DMS53 (cell line): ENCODE measurements around the gene C3orf18.

Experiments used
- DNase-seq: peaks from one replicate; lab custom pipeline; 2025; lab: John Stamatoyannopoulos, UW

Gene C3orf18

GRCh38 chr3:50567386-50568167 lies at the start of gene C3orf18:
Gene C3orf18 (minus strand): TSS chr3:50567747. CDS start chr3:50565699, 2,048 bp downstream.
- peak; percentile 81 for DNase-seq

GRCh38 chr3:50616770-50617095 lies 49.2 kb upstream of the C3orf18 start:
- DNase-seq, result peak; percentile 82

- DNase-seq, result peak; percentile 83
These were observed 48.6 kb upstream of the C3orf18 start for GRCh38 chr3:50616003-50616769.

- no peak for DNase-seq
These were observed 47.6 kb upstream of the C3orf18 start for GRCh38 chr3:50615190-50615589.

- no peak for DNase-seq
These were observed 45.7 kb upstream of the C3orf18 start for GRCh38 chr3:50612970-50613846.

GRCh38 chr3:50612234-50612882 lies 44.8 kb upstream of the C3orf18 start:
- no peak for DNase-seq

GRCh38 chr3:50611464-50612233 lies 44.1 kb upstream of the C3orf18 start, which contains the start of gene CISH:
Gene CISH (minus strand): TSS chr3:50611774. CDS start chr3:50611650, 124 bp downstream.
- DNase-seq, result peak; percentile 89

GRCh38 chr3:50610992-50611463 lies 43.5 kb upstream of the C3orf18 start:
- no peak for DNase-seq

- no peak for DNase-seq
These were observed 42.8 kb upstream of the C3orf18 start for GRCh38 chr3:50610181-50610971.

- DNase-seq, result no peak
These were observed 42.2 kb upstream of the C3orf18 start for GRCh38 chr3:50609763-50610085.

- no peak for DNase-seq
These were observed 41.7 kb upstream of the C3orf18 start for GRCh38 chr3:50609071-50609762.

GRCh38 chr3:50608278-50608677 lies 40.7 kb upstream of the C3orf18 start:
- no peak for DNase-seq

- no peak for DNase-seq
These were observed 39.9 kb upstream of the C3orf18 start for GRCh38 chr3:50607271-50608091.

GRCh38 chr3:50606596-50606995 lies 39.0 kb upstream of the C3orf18 start:
- no peak for DNase-seq

- DNase-seq, result peak; percentile 21
These were observed 38.4 kb upstream of the C3orf18 start for GRCh38 chr3:50605901-50606326.

- no peak for DNase-seq
These were observed 37.4 kb upstream of the C3orf18 start for GRCh38 chr3:50604628-50605588.

- DNase-seq, result no peak
These were observed 36.6 kb upstream of the C3orf18 start for GRCh38 chr3:50604110-50604621.
